Fibroblast of the aortic adventitia (primary cell): ENCODE results near the gene AAK1. TPM values are rescaled to one million over a fixed set of nuclear protein-coding genes. Genes with fewer than 3 reads are reported as not detected.

ENCODE experiments used
- DNase-seq: peaks from one replicate; pipeline ENCODE4 v3.0.0-alpha.2; 2010; ENCODE audit warnings: low read depth
- H3K4me3 ChIP-seq: 2 replicates; pipeline ENCODE4 v1.5.1; 2011; ENCODE audit warnings: low read depth, mild to moderate bottlenecking, control low read depth, low read length, moderate library complexity
- total RNA-seq: library from RNA; depleted of rRNA; stranded (reverse); fragments of >200 nt; gene quantifications from 2 replicates; pipeline ENCODE4 v1.2.3, GENCODE V29; 2012; ENCODE audit warnings: low replicate concordance
- TF ChIP-seq, protein P1 (sequence below): IDR thresholded peaks from 2 replicates; pipeline ENCODE4 v1.5.1; 2011; ENCODE audit warnings: mild to moderate bottlenecking, low read length, control low read depth, inconsistent platforms; ENCODE audit not compliant: insufficient read depth

Gene AAK1
- total RNA-seq, 1 donor: 82.6 TPM

- peak; percentile 21 for DNase-seq
- H3K4me3 ChIP-seq: no peak overlapping the region
- TF ChIP-seq, protein P1, sequence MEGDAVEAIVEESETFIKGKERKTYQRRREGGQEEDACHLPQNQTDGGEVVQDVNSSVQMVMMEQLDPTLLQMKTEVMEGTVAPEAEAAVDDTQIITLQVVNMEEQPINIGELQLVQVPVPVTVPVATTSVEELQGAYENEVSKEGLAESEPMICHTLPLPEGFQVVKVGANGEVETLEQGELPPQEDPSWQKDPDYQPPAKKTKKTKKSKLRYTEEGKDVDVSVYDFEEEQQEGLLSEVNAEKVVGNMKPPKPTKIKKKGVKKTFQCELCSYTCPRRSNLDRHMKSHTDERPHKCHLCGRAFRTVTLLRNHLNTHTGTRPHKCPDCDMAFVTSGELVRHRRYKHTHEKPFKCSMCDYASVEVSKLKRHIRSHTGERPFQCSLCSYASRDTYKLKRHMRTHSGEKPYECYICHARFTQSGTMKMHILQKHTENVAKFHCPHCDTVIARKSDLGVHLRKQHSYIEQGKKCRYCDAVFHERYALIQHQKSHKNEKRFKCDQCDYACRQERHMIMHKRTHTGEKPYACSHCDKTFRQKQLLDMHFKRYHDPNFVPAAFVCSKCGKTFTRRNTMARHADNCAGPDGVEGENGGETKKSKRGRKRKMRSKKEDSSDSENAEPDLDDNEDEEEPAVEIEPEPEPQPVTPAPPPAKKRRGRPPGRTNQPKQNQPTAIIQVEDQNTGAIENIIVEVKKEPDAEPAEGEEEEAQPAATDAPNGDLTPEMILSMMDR: no peak
Observed at GRCh38 chr2:69563021-69563420, 80.5 kb downstream of the AAK1 start.

- no peak for DNase-seq
- TF ChIP-seq, protein P1: no peak
- H3K4me3 ChIP-seq: no peak overlapping the region
Observed at GRCh38 chr2:69561101-69561500, 82.4 kb downstream of the AAK1 start.

GRCh38 chr2:69560147-69560482, 83.4 kb downstream of the AAK1 start:
- TF ChIP-seq, protein P1: no peak
- no peak overlapping the region for H3K4me3 ChIP-seq
- no peak for DNase-seq

DNA sequence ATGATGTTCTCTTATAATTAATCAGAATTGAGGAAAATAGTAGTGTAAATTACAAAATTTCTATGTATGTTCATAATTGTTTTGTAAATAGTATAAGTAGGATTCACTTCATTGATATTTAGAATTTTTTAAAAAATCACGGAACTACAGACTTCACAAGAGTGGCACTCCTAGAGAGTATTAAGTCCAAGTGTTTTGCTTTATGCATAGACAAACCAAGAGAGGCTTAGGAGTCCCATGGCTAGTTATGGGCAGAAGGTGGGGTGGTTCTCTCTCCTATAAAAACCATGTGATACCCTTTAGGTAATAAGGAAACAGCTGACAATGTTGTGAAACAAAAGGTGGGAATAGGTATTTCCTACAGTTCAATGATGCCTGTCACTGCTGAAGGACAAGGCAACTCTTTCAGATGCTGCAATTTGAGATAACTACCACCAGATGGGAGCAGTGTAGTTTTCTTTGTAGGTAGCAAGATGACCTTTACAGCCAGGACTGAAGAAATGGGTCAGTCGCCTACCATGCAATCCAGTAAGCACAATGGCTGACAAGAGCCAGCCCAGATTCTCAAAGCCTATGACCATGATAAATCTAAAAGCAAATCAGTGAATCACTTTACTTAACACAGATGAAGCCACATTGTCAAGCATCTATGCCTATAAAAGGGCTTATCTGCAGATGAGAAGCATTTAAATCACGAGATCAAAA, 83.9 kb downstream of the AAK1 start:
- DNase-seq: peak; percentile 75
- TF ChIP-seq, protein P1: peak; percentile 63
- no peak overlapping the region for H3K4me3 ChIP-seq

- TF ChIP-seq, protein P1: no peak
- no peak for DNase-seq
Observed at GRCh38 chr2:69556008-69556407, 87.5 kb downstream of the AAK1 start.

GRCh38 chr2:69554981-69555380, 88.6 kb downstream of the AAK1 start:
- peak; percentile 47 for DNase-seq
- no peak overlapping the region for H3K4me3 ChIP-seq
- TF ChIP-seq, protein P1: no peak

More at GRCh38 chr2:69556008-69556407, 87.5 kb downstream of the AAK1 start:
- no peak overlapping the region for H3K4me3 ChIP-seq

DNA sequence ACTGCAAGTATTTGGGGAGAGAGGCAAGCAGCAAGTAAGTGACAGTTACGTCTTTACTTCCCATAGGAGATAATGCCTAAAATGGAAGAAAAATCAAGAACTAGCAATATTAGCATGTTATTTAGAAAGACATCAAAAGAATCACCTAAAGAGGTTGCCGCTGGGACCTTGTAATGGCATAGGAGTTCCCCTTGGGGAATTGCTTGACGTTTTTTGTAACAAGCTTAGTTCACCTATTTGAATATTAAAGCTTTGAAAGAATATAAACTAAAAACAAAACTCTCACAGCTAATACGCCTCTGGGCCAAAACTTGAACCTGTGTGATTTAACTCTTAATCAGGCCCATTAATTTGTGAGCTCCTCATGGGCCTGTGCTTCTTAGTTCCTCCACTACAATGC, 89.0 kb downstream of the AAK1 start:
- H3K4me3 ChIP-seq: no peak overlapping the region
- no peak for DNase-seq
- TF ChIP-seq, protein P1: no peak
